Testis (tissue), 3 donors: ENCODE results near the gene TMEM182. TPM values are rescaled to one million over a fixed set of nuclear protein-coding genes. Genes with fewer than 3 reads are reported as not detected.

Source experiments
- DNase-seq: peaks from one replicate; pipeline ENCODE4 v3.0.0-alpha.2; 2019
- H3K27ac ChIP-seq, 2 donors: fragments of 200-600 bp; sonication (generic); one replicate each; pipeline ENCODE4 v1.5.1; 2019
- H3K27me3 ChIP-seq: fragments of 200-600 bp; sonication (generic); one replicate; pipeline ENCODE4 v1.5.1; 2019
- H3K36me3 ChIP-seq: fragments of 200-600 bp; sonication (generic); one replicate; pipeline ENCODE4 v1.5.1; 2017; ENCODE audit warnings: low read depth; ENCODE audit errors: missing control alignments
- H3K4me1 ChIP-seq: fragments of 200-600 bp; sonication (generic); one replicate; pipeline ENCODE4 v1.5.1; 2019
- H3K4me3 ChIP-seq, 2 donors: fragments of 200-600 bp; sonication (generic); one replicate each; pipeline ENCODE4 v1.5.1; 2017 to 2019
- H3K9me3 ChIP-seq: fragments of 200-600 bp; sonication (generic); one replicate; pipeline ENCODE4 v1.5.1; 2017
- CTCF ChIP-seq, 3 experiments: fragments of 450-650 bp in 2 of 3; fragments of 200-600 bp in 1 of 3; sonication (generic) in 1 of 3; IDR thresholded peaks; one replicate each; pipeline ENCODE4 v1.5.1; 2016 to 2019; ENCODE audit warnings: antibody characterized with exemption in 3 of 3, mild to moderate bottlenecking in 2 of 3, moderate library complexity in 1 of 3
- POLR2A ChIP-seq: fragments of 450-650 bp; IDR thresholded peaks from one replicate; pipeline ENCODE4 v1.6.1; 2017; ENCODE audit warnings: antibody characterized with exemption, mild to moderate bottlenecking, moderate library complexity
- WGBS, 2 donors: methylation state at CpG; one replicate each; pipeline ENCODE4 v1.1.5; 2018; 5-methylcytosine and 5-hydroxymethylcytosine counted together
- intact Hi-C: fragments of 100-400 bp; cut with DNase I; formaldehyde crosslinking; loops from one replicate; pipeline ENCODE4 v1.15.1; 2023; ENCODE audit warnings: low total_unique reads
- polyA plus RNA-seq: library from polyadenylated mRNA; stranded (reverse); fragments of 350-450 nt; fragmentation: Illumina TruSeq; extraction: RNeasy Lipid Tissue Mini Kit (QIAGEN cat#74804); gene quantifications from one replicate; pipeline ENCODE4 v1.2.3, GENCODE V29; 2014; ENCODE audit warnings: low read depth, low replicate concordance; ENCODE audit not compliant: insufficient read depth
- total RNA-seq, 2 donors: library from RNA; depleted of rRNA; stranded (reverse); fragments of >200 nt; gene quantifications; one replicate each; pipeline ENCODE4 v1.2.3, GENCODE V29; 2016

TMEM182 gene
- total and polyA plus RNA-seq, 3 donors from 2014 or later, result 3.0 to 4.1 (median 3.6) TPM

GRCh38 chr2:102834523-102835273 is 72.9 kb downstream of the TMEM182 start:
- no peak for TF ChIP-seq CTCF (IDR thresholded peaks at IDR 0.05)
- no peak for TF ChIP-seq POLR2A
- no peak for DNase-seq
- no peaks in the 10 kb centered on the region for H3K27me3 ChIP-seq
- no peaks in the 10 kb centered on the region for H3K4me1 ChIP-seq
- H3K4me3 ChIP-seq, result no peak overlapping the region
- WGBS, 2 donors, result 75 to 82% methylated on average over 6 of the region's 6 CpGs
- no peaks in the 10 kb centered on the region for H3K9me3 ChIP-seq
- intact Hi-C loops, result no loop called here
- no peak overlapping the region for H3K27ac ChIP-seq
- H3K36me3 ChIP-seq, result no peaks in the 10 kb centered on the region

GRCh38 chr2:102837626-102838198 is 75.9 kb downstream of the TMEM182 start:
- intact Hi-C loops, result no loop called here
- Histone ChIP-seq H3K4me1 (no peaks in the 10 kb centered on the region), H3K27ac (no peak overlapping the region), H3K36me3 (no peaks in the 10 kb centered on the region), H3K4me3 (no peak overlapping the region), H3K9me3 (no peaks in the 10 kb centered on the region), H3K27me3 (no peaks in the 10 kb centered on the region)
- 83 to 91% methylated on average over 8 of the region's 8 CpGs for WGBS, 2 donors
- no peak for TF ChIP-seq CTCF (IDR thresholded peaks at IDR 0.05)
- no peak for TF ChIP-seq POLR2A
- DNase-seq, result no peak

GRCh38 chr2:102839668-102840388 is 78.0 kb downstream of the TMEM182 start:
- peak; percentile 61 for DNase-seq
- Histone ChIP-seq H3K4me3 (no peak overlapping the region), H3K9me3 (no peaks in the 10 kb centered on the region), H3K36me3 (no peaks in the 10 kb centered on the region), H3K27me3 (no peaks in the 10 kb centered on the region), H3K27ac (no peak overlapping the region), H3K4me1 (no peaks in the 10 kb centered on the region)
- intact Hi-C loops, result no loop called here
- TF ChIP-seq POLR2A, result no peak
- TF ChIP-seq CTCF (IDR thresholded peaks at IDR 0.05), result peak; percentile 54 to 97 (median 68)
- WGBS, 2 donors, result 23 to 25% methylated on average over 8 of the region's 8 CpGs

- H3K9me3 ChIP-seq, result no peaks in the 10 kb centered on the region
- no peak for TF ChIP-seq POLR2A
- TF ChIP-seq CTCF (IDR thresholded peaks at IDR 0.05), result peak in 2 of 3 experiments; percentile 16 to 21
- H3K27ac ChIP-seq, result no peak overlapping the region
- peak; percentile 59 for DNase-seq
- H3K36me3 ChIP-seq, result no peaks in the 10 kb centered on the region
- 42 to 43% methylated on average over 15 to 19 of the region's 19 CpGs for WGBS, 2 donors
- no peaks in the 10 kb centered on the region for H3K4me1 ChIP-seq
- H3K4me3 ChIP-seq, result no peak overlapping the region
- intact Hi-C loops, result no loop called here
- no peaks in the 10 kb centered on the region for H3K27me3 ChIP-seq
These were observed 79.4 kb downstream of the TMEM182 start for GRCh38 chr2:102841107-102841840.
